Stimulated activated CD4-positive, alpha-beta T cell treated with anti-CD3 and anti-CD28 coated beads, Interleukin-4, amount 100 ng/mL, for 48 hours (primary cell): ENCODE measurements around the gene STYXL1.

Experiments used
- DNase-seq, 2 donors: peaks; one replicate each; pipeline ENCODE4 v3.0.0-alpha.2; 2020; ENCODE audit warnings: low read depth in 2 of 2

STYXL1 gene

GRCh38 chr7:75955331-75955955, 92.4 kb downstream of the STYXL1 start:
- no peak for DNase-seq

GRCh38 chr7:75953931-75954330, 93.9 kb downstream of the STYXL1 start:
- DNase-seq: no peak

GRCh38 chr7:75953431-75953830, 94.4 kb downstream of the STYXL1 start:
- DNase-seq: no peak

- no peak for DNase-seq
Measured at GRCh38 chr7:75951506-75951905, 96.3 kb downstream of the STYXL1 start.

- DNase-seq: no peak
Measured at GRCh38 chr7:75950111-75950681, 97.6 kb downstream of the STYXL1 start.

GRCh38 chr7:75948179-75948578, 99.6 kb downstream of the STYXL1 start:
- no peak for DNase-seq
